ENCODE results near the gene BANF2. TPM values are rescaled to one million over a fixed set of nuclear protein-coding genes. Genes with fewer than 3 reads are reported as not detected.

BANF2 gene
- total RNA-seq, 3 donors from 2014 or later: not detected

- no peaks in the 10 kb centered on the region for H3K27me3 ChIP-seq
- DNase-seq (ENCODE audit: low spot score in 2 of 2): no peak
- TF ChIP-seq POLR2AphosphoS5 (IDR thresholded peaks at IDR 0.05): no peak
- no peak for TF ChIP-seq POLR2A (IDR thresholded peaks at IDR 0.05)
- TF ChIP-seq CTCF (IDR thresholded peaks at IDR 0.05): no peak
- peak overlapping the region in 1 of 2 donors; percentile 6 for H3K27ac ChIP-seq
- no peak overlapping the region for H3K4me3 ChIP-seq
- intact Hi-C loops (cut with DNase I; ENCODE audit: low total_unique reads): no loop called here
- no peaks in the 10 kb centered on the region for H3K36me3 ChIP-seq
- H3K4me1 ChIP-seq: peaks cover 0 to 4% of the 10 kb centered on the region in 2 donors
- no peaks in the 10 kb centered on the region for H3K9me3 ChIP-seq
Observed at GRCh38 chr20:17669306-17669931, 30.3 kb upstream of the BANF2 start.

GRCh38 chr20:17671011-17671410 lies 28.8 kb upstream of the BANF2 start:
- no peak overlapping the region for H3K27ac ChIP-seq

GRCh38 chr20:17671565-17671964 lies 28.2 kb upstream of the BANF2 start:
- no peak overlapping the region for H3K4me3 ChIP-seq
- peaks cover 0 to 11% of the 10 kb centered on the region in 2 donors for H3K4me1 ChIP-seq
- H3K27me3 ChIP-seq: no peaks in the 10 kb centered on the region
- DNase-seq (ENCODE audit: low spot score in 2 of 2): no peak
- no peak for TF ChIP-seq POLR2AphosphoS5 (IDR thresholded peaks at IDR 0.05)
- no peak for TF ChIP-seq CTCF (IDR thresholded peaks at IDR 0.05)
- TF ChIP-seq POLR2A (IDR thresholded peaks at IDR 0.05): no peak
- no peaks in the 10 kb centered on the region for H3K9me3 ChIP-seq
- intact Hi-C loops (cut with DNase I; ENCODE audit: low total_unique reads): no loop called here
- H3K36me3 ChIP-seq: no peaks in the 10 kb centered on the region
- no peak overlapping the region for H3K27ac ChIP-seq

More at GRCh38 chr20:17671011-17671410, 28.8 kb upstream of the BANF2 start:
- no peaks in the 10 kb centered on the region for H3K27me3 ChIP-seq
- no peak overlapping the region for H3K4me3 ChIP-seq
- DNase-seq (ENCODE audit: low spot score in 2 of 2): no peak
- TF ChIP-seq POLR2A (IDR thresholded peaks at IDR 0.05) (no peak), CTCF (IDR thresholded peaks at IDR 0.05) (no peak), POLR2AphosphoS5 (IDR thresholded peaks at IDR 0.05) (no peak)
- peaks cover 0 to 8% of the 10 kb centered on the region in 2 donors for H3K4me1 ChIP-seq
- H3K36me3 ChIP-seq: no peaks in the 10 kb centered on the region
- H3K9me3 ChIP-seq: no peaks in the 10 kb centered on the region
- intact Hi-C loops (cut with DNase I; ENCODE audit: low total_unique reads): no loop called here

GRCh38 chr20:17673084-17673483 lies 26.7 kb upstream of the BANF2 start:
- intact Hi-C loops (cut with DNase I; ENCODE audit: low total_unique reads): loop anchor here (2.0 kb wide), 1 partner anchor 58 kb away; no protein-coding TSS in a partner anchor
- Histone ChIP-seq H3K36me3 (no peaks in the 10 kb centered on the region), H3K9me3 (no peaks in the 10 kb centered on the region), H3K4me1 (peaks cover 0 to 7% of the 10 kb centered on the region in 2 donors), H3K27me3 (no peaks in the 10 kb centered on the region), H3K27ac (no peak overlapping the region), H3K4me3 (no peak overlapping the region)
- no peak for DNase-seq (ENCODE audit: low spot score in 2 of 2)
- TF ChIP-seq CTCF (IDR thresholded peaks at IDR 0.05) (no peak), POLR2A (IDR thresholded peaks at IDR 0.05) (no peak), POLR2AphosphoS5 (IDR thresholded peaks at IDR 0.05) (no peak)

- H3K27me3 ChIP-seq: no peaks in the 10 kb centered on the region
- H3K9me3 ChIP-seq: no peaks in the 10 kb centered on the region
- H3K27ac ChIP-seq: peak overlapping the region in 1 of 2 donors; percentile 34
- TF ChIP-seq CTCF (IDR thresholded peaks at IDR 0.05) (no peak), POLR2AphosphoS5 (IDR thresholded peaks at IDR 0.05) (no peak), POLR2A (IDR thresholded peaks at IDR 0.05) (no peak)
- peaks cover 1 to 9% of the 10 kb centered on the region in 2 donors for H3K4me1 ChIP-seq
- H3K4me3 ChIP-seq: no peak overlapping the region
- intact Hi-C loops (cut with DNase I; ENCODE audit: low total_unique reads): no loop called here
- DNase-seq (ENCODE audit: low spot score in 2 of 2): no peak
- H3K36me3 ChIP-seq: no peaks in the 10 kb centered on the region
Observed at GRCh38 chr20:17674722-17675518, 24.8 kb upstream of the BANF2 start.
